Activated effector memory CD4-positive, alpha-beta T cell treated with anti-CD3 and anti-CD28 coated beads, Interleukin-2, amount 50 U/mL, for 16 hours (primary cell): ENCODE results near the gene NUP210.

ENCODE experiments used
- DNase-seq: peaks from one replicate; pipeline ENCODE4 v3.0.0-alpha.2; 2020

Gene NUP210

DNA sequence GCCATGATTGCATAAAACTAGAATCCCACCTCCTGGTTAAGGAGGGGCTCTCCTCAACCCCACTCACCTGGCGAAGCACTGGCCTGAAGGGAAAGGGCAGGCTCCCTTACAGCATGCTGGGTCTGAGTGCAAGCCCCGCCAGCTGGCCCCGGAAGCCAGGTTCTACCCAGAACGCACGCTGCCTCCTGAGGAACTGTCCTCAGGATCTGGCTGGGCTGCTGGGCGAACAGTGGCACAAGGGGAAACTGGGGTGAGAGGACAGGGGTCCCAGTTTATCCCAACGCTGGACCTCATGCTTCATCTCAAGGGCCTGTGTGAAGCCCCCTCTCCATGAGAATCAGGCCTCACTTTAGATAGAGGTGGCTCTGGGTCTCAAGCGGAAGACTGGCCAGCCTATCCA is 47.5 kb downstream of the NUP210 start:
- no peak for DNase-seq

DNA sequence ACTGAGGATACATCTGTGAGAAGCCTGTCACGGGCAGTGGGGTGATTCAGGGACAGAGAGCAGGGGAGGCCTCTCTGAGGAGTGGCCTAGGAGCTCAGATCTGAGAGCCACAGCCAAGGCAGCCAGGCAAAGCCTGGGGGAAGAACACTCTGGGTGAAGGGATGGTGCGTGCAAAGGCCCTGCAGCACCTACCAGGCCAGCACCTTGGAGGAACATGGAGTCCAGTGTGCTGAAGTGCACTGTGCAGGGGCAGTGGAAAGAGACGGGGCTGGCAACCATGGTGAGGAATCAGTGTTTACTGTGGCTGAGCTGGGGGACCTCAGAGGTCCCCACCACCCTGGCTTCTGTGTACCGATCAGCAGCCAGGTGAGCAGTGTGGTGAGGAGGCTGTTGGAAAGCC is 48.0 kb downstream of the NUP210 start:
- no peak for DNase-seq

DNA sequence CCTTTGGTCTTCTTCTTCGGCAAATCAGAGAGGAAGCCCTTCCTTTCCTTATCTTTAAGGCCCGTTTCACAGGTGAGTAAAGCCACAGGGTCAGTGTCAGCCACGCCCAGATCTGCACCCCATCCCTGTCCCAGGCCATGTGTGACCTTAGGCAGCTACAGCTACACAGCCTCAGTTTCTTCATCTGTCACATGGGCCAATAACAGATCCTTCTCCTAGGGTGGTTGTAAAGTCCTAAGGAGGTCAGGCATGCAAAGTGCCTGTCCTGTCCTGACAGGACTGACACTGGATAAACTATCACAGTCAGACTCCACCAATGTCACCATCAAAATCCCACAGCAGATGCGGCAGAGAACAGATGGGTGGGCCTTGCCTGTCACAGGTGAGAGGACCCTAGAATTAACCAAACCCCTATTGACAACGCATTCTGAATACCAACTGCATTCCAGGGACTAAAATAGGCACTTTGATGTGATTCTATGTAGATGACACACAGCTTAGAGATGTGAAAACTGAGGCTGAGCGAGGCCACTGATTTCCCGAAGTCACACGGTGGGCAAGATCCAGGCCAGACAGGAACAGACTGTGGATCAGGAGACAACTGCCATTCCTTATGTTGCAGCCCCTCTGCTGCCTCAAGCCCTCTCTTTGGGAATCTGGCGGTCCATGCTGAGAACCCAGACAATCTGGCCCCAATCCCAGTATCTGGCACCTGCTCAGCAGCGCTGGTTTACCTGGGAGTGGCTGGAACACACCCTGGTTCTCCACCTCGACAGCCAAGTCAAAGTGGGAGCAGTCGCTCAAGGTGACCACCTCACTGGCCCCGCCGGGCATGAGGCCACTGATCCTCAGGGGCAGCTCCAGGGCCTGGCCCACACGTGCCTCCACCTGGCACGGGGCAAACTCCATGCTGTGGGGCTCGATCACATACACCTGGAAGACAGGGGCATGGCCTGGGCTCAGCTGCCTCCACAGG is 48.7 kb downstream of the NUP210 start:
- DNase-seq = no peak

DNA sequence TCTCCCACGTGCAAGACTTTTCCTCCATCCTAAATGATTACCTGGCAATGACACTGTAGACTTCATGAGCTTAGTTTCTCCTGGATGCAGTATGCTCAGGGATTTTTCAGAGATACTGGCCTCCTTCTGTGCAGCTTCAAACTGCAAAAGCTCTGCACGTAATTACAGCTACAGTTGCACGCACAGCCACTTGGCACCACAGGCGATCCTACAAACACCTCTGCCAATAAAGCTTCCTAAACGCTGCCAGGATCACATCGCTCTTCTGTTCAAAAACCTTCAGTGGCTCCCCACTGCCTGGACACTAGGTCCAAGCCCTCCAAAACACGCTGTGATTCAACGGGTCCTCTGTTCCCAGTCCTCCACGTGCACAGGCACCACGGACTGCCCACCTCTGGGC is 49.5 kb downstream of the NUP210 start:
- no peak for DNase-seq

DNA sequence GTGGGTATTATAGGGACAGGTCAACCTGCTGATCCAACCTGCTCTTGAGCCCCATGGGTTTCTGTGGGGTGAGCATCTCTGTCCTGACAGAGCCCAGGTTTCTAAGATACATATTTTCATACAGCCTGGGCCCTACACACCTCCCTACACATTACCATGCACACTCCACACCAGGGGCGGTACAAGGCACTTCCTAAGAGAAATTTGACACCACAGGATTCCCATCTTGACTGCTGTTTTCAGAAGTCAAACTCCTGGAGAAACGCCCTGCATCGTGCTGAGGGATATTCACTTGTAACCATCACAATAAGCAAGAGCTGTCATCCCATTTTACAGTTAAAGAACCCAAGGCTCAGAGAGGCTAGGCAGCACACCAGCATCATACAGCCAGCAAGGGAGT is 50.1 kb downstream of the NUP210 start:
- no peak for DNase-seq

DNA sequence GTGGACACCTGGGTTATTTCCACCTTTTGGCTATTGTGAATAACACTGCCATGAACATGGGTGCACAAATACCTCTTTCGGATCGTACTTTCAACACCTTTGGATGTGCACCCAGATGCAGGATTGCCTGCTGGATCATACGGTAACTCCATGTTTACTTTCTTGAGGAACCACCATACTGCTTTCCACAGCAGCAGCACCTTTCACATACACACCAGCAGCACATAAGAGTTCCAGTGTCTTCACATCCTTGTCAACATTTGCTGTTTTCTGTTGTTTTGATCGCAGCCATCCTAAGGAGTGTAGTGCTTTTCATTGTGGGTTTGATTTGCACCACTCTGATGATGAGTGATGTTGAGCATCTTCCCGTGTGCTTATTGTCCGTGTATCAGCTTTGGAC is 51.3 kb downstream of the NUP210 start:
- DNase-seq = no peak

DNA sequence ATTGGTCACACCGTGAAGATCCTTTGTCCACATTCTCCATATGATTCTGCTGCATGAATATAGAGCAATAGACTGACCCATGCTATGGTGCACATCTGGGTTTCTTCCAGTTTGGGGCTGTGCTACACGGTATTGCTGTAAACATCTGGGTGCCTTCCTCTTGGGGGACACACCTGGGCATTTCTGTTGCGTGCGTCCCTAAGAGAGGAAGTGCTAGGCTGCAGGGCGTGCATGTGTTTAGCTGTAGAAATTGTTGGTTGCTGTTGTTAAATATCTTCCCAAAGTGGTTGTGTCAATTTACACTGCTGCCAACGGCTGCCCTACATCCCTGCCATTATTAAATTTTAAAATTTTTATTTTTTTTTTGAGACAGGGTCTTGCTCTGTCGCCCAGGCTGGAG is 52.4 kb downstream of the NUP210 start:
- DNase-seq = no peak

DNA sequence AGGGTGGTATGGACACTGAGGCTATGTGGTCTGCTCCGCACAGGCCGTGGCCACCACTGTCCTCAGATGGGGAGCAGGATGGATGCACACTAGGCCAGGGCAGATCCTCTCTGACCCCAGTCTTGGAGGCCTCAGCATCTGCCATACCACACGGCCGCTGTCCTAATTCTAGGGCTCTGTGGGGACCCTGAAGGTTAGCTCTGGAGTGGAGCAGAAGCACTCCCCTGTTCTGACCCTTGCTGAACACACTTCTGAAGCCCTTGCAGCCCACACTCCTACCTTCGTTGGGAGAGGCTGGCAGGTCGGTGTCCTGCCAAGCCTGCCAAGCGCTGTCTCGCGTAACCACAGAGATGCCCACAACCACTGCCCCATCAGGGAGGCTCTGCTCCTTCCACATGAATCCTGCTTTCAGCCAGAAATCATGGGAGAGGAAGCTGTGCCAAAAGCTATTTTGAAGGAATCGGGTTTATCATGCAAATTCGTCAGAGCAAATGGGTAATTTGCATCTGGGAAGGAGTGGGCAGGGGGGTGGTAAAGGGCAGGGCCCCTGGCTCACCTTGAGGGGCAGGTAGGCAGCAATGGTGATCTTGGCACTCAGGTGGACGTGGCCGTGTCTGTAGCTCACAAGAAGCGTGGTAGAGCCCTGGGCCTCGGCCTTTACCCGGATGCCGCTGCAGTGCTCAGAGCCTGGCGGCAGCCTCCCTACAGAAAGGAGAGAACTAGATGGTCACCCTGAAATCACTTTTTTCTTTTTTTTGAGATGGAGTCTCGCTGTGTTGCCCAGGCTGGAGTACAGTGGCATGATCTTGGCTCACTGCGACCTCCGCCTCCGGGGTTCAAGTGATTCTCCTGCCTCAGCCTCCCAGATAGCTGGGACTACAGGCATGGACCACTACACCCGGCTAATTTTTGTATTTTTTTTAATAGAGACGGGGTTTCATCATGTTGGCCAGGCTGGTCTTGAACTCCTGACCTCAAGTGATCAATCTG is 54.4 kb downstream of the NUP210 start:
- DNase-seq = no peak

DNA sequence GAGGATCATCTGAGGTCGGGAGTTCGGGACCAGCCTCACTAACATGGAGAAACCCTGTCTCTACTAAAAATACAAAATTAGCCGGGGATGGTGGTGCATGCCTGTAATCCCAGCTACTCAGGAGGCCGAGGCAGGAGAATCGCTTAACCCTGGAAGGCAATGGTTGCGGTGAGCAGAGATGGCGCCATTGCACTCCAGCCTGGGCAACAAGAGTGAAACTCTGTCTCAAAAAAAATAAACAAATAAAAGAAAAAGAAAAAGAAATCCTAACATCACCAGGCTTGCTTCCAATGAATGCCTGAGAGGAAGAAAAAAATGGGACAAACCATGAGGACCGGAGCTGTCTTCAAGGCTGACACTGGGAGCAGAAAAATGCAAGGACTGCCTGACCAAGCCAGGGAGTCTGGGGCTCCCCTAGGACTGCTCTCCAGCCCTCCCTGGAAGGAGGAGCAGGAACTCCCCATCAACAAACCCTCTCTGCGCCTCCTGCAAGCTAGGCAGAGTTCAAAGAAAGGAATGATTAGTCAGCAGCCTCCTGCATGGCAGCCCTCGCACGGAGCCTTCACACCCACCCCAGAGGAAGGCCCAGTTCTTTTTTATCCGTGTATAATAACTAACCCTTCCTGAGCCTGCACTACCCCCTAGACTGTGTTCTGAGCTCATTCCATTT is 55.4 kb downstream of the NUP210 start:
- DNase-seq = no peak

DNA sequence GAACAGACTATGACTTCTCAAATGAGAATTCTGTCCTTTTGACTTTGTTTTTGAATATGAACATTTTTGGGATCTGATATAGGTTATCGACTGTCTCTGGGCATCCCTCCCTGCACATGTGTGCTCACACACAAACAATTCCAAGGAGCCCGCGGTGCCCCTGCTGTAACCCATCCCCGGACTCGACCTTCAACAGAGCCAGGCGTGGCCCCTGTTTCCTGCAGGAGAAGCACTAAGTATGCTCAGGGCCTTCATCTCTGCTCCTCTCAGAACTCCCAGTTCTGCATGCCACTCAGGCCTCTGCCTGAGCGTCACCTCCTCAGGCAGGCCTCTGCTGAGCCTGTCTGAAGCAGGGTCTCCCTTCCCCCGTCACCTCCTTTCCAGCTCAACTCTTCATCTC is 57.6 kb downstream of the NUP210 start:
- no peak for DNase-seq

DNA sequence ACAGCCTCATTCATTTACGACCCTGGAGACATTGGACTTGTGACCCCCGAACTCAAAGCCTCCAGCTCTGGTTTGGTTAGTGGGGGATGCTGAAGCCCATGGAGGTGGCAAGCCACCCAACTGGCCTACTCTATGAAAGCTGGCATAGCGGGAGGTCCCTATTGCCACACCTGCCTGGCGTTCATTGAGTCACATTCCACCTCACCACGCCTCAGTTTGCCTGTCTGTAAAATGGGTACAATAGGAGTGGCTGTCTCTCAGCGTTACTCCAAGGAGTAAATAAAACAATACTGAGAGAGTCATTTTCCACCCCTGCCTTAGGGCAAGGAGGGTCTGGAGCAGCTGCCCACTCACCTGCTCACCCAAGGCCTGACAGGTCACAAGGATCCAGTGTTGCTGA is 60.2 kb downstream of the NUP210 start:
- no peak for DNase-seq

DNA sequence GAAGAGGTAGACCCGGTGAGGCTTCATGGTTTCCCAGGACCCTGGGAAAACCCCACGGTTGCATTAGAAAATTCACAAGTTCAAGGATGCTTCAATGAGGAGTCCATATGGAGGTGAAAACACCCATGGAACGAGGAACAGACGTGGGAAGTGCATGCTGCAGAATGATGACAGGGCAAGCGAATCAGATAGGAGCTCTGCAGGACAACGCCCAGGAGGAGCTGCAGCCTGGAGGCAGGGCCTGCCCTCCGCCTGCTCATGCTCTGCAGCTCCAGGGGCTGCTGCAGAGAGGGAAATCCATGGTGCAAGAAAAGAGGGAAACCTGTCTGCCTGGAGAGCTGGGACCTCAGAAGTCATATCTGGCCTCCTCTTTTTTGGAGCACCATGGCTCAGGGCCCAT is 61.5 kb downstream of the NUP210 start:
- no peak for DNase-seq

DNA sequence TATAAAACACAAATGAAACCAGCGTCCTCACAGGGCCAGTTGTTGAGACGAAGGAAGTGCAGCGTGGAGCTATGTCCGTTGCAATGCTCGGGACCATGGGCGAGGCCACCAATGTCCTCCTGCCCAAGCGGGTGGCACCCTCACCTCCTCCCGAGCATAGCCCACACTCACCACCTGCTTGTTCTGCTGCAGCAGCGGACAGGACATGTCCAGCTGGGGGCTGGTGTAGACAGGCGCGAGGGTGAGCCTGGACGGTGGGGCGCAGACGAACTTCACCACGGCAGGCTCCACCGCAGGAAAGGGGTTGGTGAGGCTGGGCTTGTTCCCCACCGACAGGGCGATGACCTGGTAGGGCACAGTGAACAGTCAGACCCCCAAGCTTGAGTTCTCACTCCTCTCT is 62.1 kb downstream of the NUP210 start:
- no peak for DNase-seq

DNA sequence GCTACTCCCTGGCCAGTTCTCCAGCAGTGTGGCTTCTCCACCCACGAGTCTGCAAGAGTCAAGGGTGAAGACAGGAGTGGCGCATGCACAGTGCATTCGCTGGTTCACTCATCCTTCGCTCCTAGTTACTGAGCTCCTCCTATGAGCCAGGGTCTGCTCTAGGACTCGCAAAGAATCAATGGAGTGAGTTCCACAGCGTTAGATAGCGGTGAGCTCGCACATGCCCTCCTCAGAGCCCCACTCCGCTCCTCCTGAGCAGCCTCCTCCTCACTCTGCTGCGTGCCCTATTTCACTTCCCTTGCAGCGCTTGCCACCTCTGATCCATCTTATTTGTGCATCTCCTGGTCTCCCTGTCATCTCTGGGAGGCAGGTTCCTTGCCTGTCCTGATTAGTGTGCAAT is 63.0 kb downstream of the NUP210 start:
- no peak for DNase-seq

DNA sequence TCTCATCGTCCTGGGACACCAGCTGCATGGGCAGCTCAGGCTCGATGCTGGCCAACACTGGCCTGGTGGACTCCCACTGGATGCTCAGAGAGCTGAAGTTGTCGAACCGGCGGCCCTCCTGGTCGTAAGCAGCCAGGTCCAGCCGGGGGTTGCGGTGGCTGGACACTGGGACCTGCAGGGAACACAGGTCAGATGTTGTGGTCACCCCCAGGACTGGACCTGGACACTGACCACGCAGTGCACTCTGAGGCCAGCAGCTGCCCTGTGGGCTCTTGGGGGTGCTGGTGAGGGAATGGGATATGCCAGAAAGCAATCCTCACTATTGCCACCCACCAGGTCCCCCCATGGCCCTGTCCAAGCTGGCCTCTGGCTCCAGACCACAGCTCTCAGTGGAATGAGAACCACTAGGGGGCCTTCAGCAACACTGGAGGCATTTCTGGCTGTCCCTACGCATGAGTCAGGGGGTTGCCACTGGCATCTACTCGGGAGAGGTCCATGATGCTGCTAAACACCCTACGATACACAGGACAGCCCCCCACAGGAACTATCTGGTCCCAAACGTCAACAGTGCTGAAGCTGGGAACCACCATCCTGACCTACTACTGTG is 66.1 kb downstream of the NUP210 start:
- DNase-seq = no peak

DNA sequence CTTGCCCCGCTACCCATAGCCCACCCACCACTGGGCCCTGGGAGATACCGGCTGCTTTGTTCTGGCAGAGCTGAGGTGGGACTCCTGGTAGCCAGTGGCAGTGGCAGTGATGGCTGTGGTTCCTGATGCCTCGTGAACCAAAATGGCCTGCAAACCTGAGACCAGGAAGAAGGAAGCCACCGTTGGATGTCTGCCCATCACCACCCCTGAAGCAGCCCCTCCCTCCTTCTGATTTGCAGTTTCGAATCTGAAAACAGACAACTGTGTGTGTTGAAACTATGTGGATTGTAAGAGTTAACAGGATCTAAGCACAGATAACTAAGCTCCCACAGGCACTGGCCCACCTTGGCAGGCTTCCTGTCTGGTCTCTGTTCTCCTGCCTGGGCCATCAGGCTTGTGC is 66.6 kb downstream of the NUP210 start:
- DNase-seq = no peak

DNA sequence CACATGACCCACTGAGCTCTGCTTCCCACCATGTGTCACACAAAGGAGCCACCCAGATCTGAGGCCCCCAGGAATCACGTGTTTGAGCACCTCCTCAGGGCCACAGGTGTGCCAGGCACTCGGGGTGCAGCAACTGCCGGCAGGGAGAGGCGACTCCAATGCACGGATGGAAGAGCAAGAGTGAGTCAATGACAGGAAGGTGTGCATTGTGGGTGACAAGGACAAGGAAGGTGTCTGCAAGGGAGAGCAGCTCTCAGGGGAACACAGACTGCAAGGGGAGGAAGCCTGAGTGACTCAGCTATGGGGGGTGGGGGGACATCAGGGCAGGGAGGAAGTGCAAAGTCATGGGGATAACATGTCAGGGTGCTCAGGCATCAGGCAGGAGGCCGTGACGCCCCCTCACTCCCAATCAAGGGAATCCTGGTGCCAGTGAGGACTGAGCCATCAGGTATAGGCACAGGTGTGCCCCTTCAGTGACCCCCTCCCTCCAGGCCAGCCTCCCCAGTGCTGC is 67.4 kb downstream of the NUP210 start:
- no peak for DNase-seq

DNA sequence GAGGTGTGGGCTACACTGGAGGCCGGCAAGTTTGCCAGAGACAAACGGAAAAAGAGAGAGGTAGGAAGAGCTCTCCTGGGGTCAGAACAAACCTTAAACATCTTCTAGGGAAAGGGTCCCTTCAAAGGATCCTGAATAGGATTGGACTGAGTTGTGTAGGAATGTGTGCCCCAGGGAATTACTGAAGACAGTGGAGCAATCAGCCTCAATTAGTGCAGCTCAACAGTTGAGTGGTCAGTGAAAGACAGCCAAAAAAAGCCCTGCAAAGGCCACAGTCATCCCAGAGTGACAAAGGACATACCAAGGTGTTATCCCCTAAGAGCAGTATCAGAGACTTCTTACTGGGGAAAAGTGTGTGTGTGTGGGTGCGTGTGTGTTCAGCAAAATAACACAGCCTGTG is 70.3 kb downstream of the NUP210 start:
- DNase-seq = no peak

DNA sequence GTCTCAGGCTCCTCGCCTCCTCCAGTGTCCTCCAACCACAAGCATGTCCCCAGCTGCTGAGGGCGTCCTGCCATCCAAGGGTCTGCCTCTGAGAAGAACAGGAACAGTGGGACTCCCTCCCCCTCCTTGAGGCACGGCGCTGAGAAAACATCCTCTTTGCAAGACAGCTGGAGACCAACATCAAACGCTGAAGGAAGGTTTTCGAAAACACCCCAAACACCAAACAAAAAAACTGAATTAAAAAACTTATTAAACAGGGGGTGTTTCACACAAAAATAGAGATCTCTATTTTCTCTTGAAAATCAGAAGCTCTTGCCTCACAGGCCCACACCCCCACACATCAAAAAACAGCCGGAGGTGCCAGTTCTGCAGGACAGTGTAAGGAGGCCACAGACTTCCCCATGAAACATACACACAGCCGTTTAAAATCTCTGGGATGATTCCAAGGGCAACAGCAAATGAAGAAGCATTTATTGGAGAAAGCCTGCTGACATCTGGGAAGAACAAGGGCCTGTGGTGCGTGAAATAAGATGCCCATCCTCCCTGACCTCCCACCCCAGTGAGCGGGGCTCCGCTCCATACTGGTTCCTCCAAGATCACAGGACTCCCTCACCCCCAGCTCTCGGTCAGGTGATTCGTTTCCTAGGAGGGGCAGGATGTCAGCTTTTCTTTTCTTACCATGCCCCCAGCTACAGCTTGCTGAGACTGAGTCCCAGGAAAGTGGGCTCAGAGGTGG is 71.3 kb downstream of the NUP210 start:
- no peak for DNase-seq

DNA sequence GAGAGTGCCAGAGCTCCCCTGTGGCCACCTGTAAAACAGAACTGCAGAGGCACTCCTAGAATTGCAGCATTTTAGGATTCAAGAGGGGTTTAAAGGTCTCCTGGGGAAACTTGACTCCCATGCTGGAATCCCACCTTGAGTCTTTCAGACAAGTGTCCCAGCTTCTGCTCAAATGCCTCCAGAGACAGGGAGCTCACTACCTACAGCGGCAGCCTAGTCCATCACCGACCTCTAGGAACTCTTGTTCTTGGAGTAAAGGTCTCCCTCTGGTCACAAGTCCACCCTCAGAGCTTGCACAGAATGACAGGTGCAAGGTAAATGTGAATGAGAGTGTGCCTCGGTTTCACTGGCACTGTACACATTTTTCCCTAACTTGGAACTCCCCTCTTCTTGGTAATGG is 72.0 kb downstream of the NUP210 start:
- DNase-seq = no peak

DNA sequence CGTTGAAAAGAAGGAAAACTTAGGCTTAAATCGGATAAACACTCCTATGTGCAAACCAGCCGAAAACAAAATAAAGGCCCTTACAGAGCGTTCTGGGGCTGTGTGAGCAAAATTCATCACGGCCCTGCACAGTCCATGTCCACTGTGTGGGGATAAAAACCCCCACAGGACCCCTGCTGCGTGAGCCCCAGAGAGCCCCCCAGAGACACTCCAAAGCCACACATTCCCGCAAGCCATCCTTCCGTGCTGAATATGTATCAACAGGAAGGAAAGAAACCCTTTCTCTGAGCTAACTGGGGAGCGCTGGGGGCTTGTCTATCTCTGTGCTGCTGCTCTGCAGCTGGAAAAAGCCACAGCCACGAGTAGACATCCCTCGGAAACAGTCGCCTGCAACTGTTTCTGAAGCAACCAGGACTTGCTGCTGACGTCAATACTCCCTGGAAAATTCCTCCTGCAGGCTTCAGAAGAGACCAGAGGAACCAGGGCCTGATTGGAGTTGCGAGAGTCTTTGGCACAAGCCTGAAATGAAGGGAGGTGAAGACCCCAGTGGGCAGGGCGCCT is 72.7 kb downstream of the NUP210 start:
- no peak for DNase-seq
